WERI-Rb-1 (cell line): ENCODE data around the gene FBLN2.

Source experiments
- DNase-seq: peaks from one replicate; pipeline ENCODE4 v3.0.0-alpha.2; 2020
- H3K27ac ChIP-seq: fragments of 250-450 bp; sonication (Bioruptor Pico); 2 replicates; pipeline ENCODE4 v1.5.1; 2020; ENCODE audit warnings: mild to moderate bottlenecking, moderate library complexity
- H3K27me3 ChIP-seq: fragments of 250-450 bp; sonication (Bioruptor Pico); 2 replicates; pipeline ENCODE4 v1.5.1; 2021; ENCODE audit warnings: mild to moderate bottlenecking, low read depth, moderate library complexity; ENCODE audit not compliant: insufficient read depth, severe bottlenecking
- H3K36me3 ChIP-seq: fragments of 250-450 bp; sonication (Bioruptor Pico); 2 replicates; pipeline ENCODE4 v1.5.1; 2020; ENCODE audit warnings: mild to moderate bottlenecking, moderate library complexity
- H3K4me3 ChIP-seq: 2 replicates; pipeline ENCODE4 v1.5.1; 2011; ENCODE audit warnings: low read depth, mild to moderate bottlenecking, control low read depth, low read length
- H3K9me3 ChIP-seq: fragments of 250-450 bp; sonication (Bioruptor Pico); 2 replicates; pipeline ENCODE4 v1.5.1; 2021; ENCODE audit warnings: mild to moderate bottlenecking, moderate library complexity; ENCODE audit not compliant: severe bottlenecking
- CTCF ChIP-seq: IDR thresholded peaks from 2 replicates; pipeline ENCODE4 v1.5.1; 2011; ENCODE audit warnings: low read depth, mild to moderate bottlenecking, control low read depth, inconsistent platforms, low read length

The FBLN2 gene

GRCh38 chr3:13509816-13510192 is 39.1 kb upstream of the FBLN2 start:
- Histone ChIP-seq H3K36me3 (no peaks in the 10 kb centered on the region), H3K27me3 (no peaks in the 10 kb centered on the region), H3K27ac (no peak overlapping the region), H3K4me3 (no peak overlapping the region), H3K9me3 (no peaks in the 10 kb centered on the region)
- no peak for TF ChIP-seq CTCF
- no peak for DNase-seq

- H3K27ac ChIP-seq: no peak overlapping the region
- H3K27me3 ChIP-seq: no peaks in the 10 kb centered on the region
- TF ChIP-seq CTCF: no peak
Measured at GRCh38 chr3:13512451-13512850, 36.5 kb upstream of the FBLN2 start.

GRCh38 chr3:13513051-13513912 is 35.6 kb upstream of the FBLN2 start:
- H3K27me3 ChIP-seq: no peaks in the 10 kb centered on the region
- H3K27ac ChIP-seq: no peak overlapping the region
- no peak for DNase-seq
- no peak for TF ChIP-seq CTCF
- H3K36me3 ChIP-seq: no peaks in the 10 kb centered on the region
- H3K9me3 ChIP-seq: no peaks in the 10 kb centered on the region
- no peak overlapping the region for H3K4me3 ChIP-seq

More at GRCh38 chr3:13512451-13512850, 36.5 kb upstream of the FBLN2 start:
- Histone ChIP-seq H3K4me3 (no peak overlapping the region), H3K36me3 (no peaks in the 10 kb centered on the region), H3K9me3 (no peaks in the 10 kb centered on the region)
- DNase-seq: no peak

GRCh38 chr3:13513913-13514517 is 34.9 kb upstream of the FBLN2 start:
- no peak overlapping the region for H3K27ac ChIP-seq
- H3K4me3 ChIP-seq: no peak overlapping the region
- H3K36me3 ChIP-seq: no peaks in the 10 kb centered on the region
- no peaks in the 10 kb centered on the region for H3K9me3 ChIP-seq
- H3K27me3 ChIP-seq: no peaks in the 10 kb centered on the region
- TF ChIP-seq CTCF: no peak
- DNase-seq: no peak

- no peak for DNase-seq
- no peaks in the 10 kb centered on the region for H3K36me3 ChIP-seq
Measured at GRCh38 chr3:13514639-13515435, 34.1 kb upstream of the FBLN2 start.

More at GRCh38 chr3:13514639-13515435, 34.1 kb upstream of the FBLN2 start:
- Histone ChIP-seq H3K4me3 (no peak overlapping the region), H3K27me3 (no peaks in the 10 kb centered on the region), H3K27ac (no peak overlapping the region), H3K9me3 (no peaks in the 10 kb centered on the region)
- TF ChIP-seq CTCF: no peak
